GM23248 (cell line): ENCODE data around the gene RBMXL3. TPM values are rescaled to one million over a fixed set of nuclear protein-coding genes. Genes with fewer than 3 reads are reported as not detected.
"Not testable (repeated sequence)": the region's sequence is repeated elsewhere in the genome, so short reads cannot be mapped to it uniquely, and the experiment has no call there.

Source experiments
- DNase-seq: peaks from one replicate; pipeline ENCODE4 v3.0.0-alpha.2; 2015
- H2AFZ ChIP-seq: fragments of 200-600 bp; sonication (generic); 2 replicates; pipeline ENCODE4 v1.6.1; 2016; ENCODE audit warnings: antibody characterized with exemption
- H3F3A ChIP-seq: fragments of 200-600 bp; sonication (generic); 2 replicates; pipeline ENCODE4 v1.6.1; 2016; ENCODE audit warnings: mild to moderate bottlenecking, antibody characterized with exemption, mixed run types; ENCODE audit not compliant: insufficient read depth
- H3K27ac ChIP-seq: fragments of 200-600 bp; sonication (generic); 2 replicates; pipeline ENCODE4 v1.5.1; 2016; ENCODE audit warnings: mild to moderate bottlenecking
- H3K27me3 ChIP-seq: fragments of 200-600 bp; sonication (generic); replicated peaks from 2 replicates; pipeline ENCODE4 v1.6.1; 2016; ENCODE audit warnings: mild to moderate bottlenecking; ENCODE audit not compliant: insufficient read depth
- H3K36me3 ChIP-seq: fragments of 200-600 bp; sonication (generic); 2 replicates; pipeline ENCODE4 v1.6.1; 2016; ENCODE audit warnings: low read depth, mild to moderate bottlenecking
- H3K4me1 ChIP-seq: fragments of 200-600 bp; sonication (generic); 2 replicates; pipeline ENCODE4 v1.6.1; 2016; ENCODE audit warnings: mild to moderate bottlenecking; ENCODE audit not compliant: insufficient read depth
- H3K4me2 ChIP-seq: fragments of 200-600 bp; sonication (generic); one replicate; pipeline ENCODE4 v1.6.1; 2016; ENCODE audit warnings: mild to moderate bottlenecking; ENCODE audit not compliant: unreplicated experiment
- H3K4me3 ChIP-seq: fragments of 200-600 bp; sonication (generic); 2 replicates; pipeline ENCODE4 v1.5.1; 2016; ENCODE audit warnings: mild to moderate bottlenecking
- H3K79me2 ChIP-seq: fragments of 200-600 bp; sonication (generic); 2 replicates; pipeline ENCODE4 v1.6.1; 2016; ENCODE audit warnings: mild to moderate bottlenecking; ENCODE audit not compliant: insufficient read depth
- H3K9ac ChIP-seq: fragments of 200-600 bp; sonication (generic); 2 replicates; pipeline ENCODE4 v1.6.1; 2016; ENCODE audit warnings: mild to moderate bottlenecking
- H3K9me2 ChIP-seq: fragments of 200-600 bp; sonication (generic); 2 replicates; pipeline ENCODE4 v1.6.1; 2016; ENCODE audit warnings: mixed run types, mild to moderate bottlenecking, moderate library complexity; ENCODE audit not compliant: insufficient read depth
- H3K9me3 ChIP-seq: fragments of 200-600 bp; sonication (generic); one replicate; pipeline ENCODE4 v1.6.1; 2017; ENCODE audit warnings: low read depth
- H4K20me1 ChIP-seq: fragments of 200-600 bp; sonication (generic); 2 replicates; pipeline ENCODE4 v1.6.0; 2016; ENCODE audit not compliant: insufficient read depth
- EZH2 ChIP-seq: fragments of 200-600 bp; sonication (generic); IDR thresholded peaks from 2 replicates; pipeline ENCODE4 v1.6.1; 2018; ENCODE audit warnings: antibody characterized with exemption, mild to moderate bottlenecking; ENCODE audit not compliant: insufficient read depth, poor library complexity, severe bottlenecking
- EZH2phosphoT487 ChIP-seq: fragments of 200-600 bp; sonication (generic); IDR thresholded peaks from 2 replicates; pipeline ENCODE4 v1.6.1; 2018; ENCODE audit warnings: antibody characterized with exemption, moderate library complexity, mild to moderate bottlenecking, low read depth; ENCODE audit not compliant: insufficient read depth
- WGBS, 2 experiments: methylation state at CpG; one replicate each; pipeline ENCODE4 v1.1.6; 2015 to 2017; ENCODE audit warnings: low lambda C conversion rate in 2 of 2, low coverage in 1 of 2; ENCODE audit errors: missing lambda C conversion rate in 2 of 2; 5-methylcytosine and 5-hydroxymethylcytosine counted together
- in situ Hi-C: fragments of 300-500 bp; cut with MboI; formaldehyde crosslinking; loops from 2 replicates; pipeline ENCODE4 v1.15.0; 2020
- polyA plus RNA-seq: library from polyadenylated mRNA; unstranded; fragments of >200 nt; fragmentation: Nextera tagmentation; extraction: Ambion mirVana; gene quantifications from 2 replicates; pipeline ENCODE4 v1.2.1, GENCODE V29; 2016
- total RNA-seq: library from RNA; depleted of rRNA; stranded (reverse); fragments of >200 nt; shearing (Covaris generic); gene quantifications from 2 replicates; pipeline ENCODE4 v1.2.3, GENCODE V29; 2014

RBMXL3 gene
- total and polyA plus RNA-seq, 2 experiments from 2014 or later, result not detected

DNA sequence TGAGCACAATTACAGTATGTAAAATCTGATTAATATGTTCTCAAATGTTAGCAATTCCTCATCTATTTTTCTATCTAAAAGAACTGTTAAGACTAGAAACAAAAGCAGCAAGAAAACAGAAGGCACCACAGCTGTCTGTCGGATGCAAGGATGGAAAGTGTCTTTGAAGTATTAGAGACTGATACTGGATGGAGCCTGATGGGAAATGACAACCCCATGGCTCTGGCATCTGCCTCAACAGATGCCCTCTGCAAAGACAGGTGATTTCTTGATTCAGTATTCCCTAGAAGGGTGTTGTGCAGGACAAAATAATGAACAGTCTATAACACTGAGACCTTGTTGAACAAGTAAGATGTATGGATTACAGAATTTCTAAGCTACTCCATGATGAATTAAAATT lies 24.9 kb downstream of the RBMXL3 start:
- no peaks in the 10 kb centered on the region for H3K36me3 ChIP-seq
- no peaks in the 10 kb centered on the region for H3K79me2 ChIP-seq
- H3K27me3 ChIP-seq, result no peaks in the 10 kb centered on the region
- H3K4me1 ChIP-seq, result no peaks in the 10 kb centered on the region
- TF ChIP-seq EZH2phosphoT487, result no peak
- no peak for TF ChIP-seq EZH2
- no peaks in the 10 kb centered on the region for H3K9me3 ChIP-seq
- H4K20me1 ChIP-seq, result no peaks in the 10 kb centered on the region
- no peak overlapping the region for H2AFZ ChIP-seq
- H3K27ac ChIP-seq, result no peak overlapping the region
- 0 to 10% methylated on average over 1 of the region's 1 CpG for WGBS, 2 experiments
- DNase-seq, result no peak
- no peaks in the 10 kb centered on the region for H3K9me2 ChIP-seq
- in situ Hi-C loops, result no loop called here
- H3K4me2 ChIP-seq, result no peak overlapping the region
- no peak overlapping the region for H3K4me3 ChIP-seq
- H3F3A ChIP-seq, result no peaks in the 10 kb centered on the region
- H3K9ac ChIP-seq, result no peak overlapping the region

DNA sequence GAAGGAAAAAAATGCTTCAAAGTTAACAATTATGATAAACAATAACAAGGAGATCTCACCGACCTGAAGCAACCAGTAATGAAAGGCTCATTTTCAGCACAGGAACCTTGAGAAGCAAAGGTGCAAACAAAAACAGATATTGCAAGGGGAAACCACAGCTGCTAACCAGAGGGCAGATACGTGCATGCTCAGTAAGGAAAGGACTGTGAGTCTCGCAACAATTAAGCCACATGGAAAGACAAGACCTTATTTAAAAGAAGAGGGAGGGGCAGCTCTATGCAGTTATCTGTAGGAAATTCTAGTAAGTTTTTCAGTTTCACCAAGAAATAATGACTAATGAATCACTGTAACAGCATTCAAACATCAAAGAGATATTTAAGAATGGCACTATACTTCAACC lies 25.4 kb downstream of the RBMXL3 start:
- H3K4me3 ChIP-seq, result no peak overlapping the region
- TF ChIP-seq EZH2phosphoT487 (no peak), EZH2 (no peak)
- H3F3A ChIP-seq, result no peaks in the 10 kb centered on the region
- H3K9me2 ChIP-seq, result no peaks in the 10 kb centered on the region
- H2AFZ ChIP-seq, result no peak overlapping the region
- in situ Hi-C loops, result no loop called here
- H3K4me2 ChIP-seq, result no peak overlapping the region
- 39 to 50% methylated on average over 3 of the region's 3 CpGs for WGBS, 2 experiments
- no peaks in the 10 kb centered on the region for H3K79me2 ChIP-seq
- DNase-seq, result no peak
- no peaks in the 10 kb centered on the region for H3K9me3 ChIP-seq
- H4K20me1 ChIP-seq, result no peaks in the 10 kb centered on the region
- no peak overlapping the region for H3K27ac ChIP-seq
- H3K9ac ChIP-seq, result no peak overlapping the region
- H3K4me1 ChIP-seq, result no peaks in the 10 kb centered on the region
- no peaks in the 10 kb centered on the region for H3K36me3 ChIP-seq
- no peaks in the 10 kb centered on the region for H3K27me3 ChIP-seq

DNA sequence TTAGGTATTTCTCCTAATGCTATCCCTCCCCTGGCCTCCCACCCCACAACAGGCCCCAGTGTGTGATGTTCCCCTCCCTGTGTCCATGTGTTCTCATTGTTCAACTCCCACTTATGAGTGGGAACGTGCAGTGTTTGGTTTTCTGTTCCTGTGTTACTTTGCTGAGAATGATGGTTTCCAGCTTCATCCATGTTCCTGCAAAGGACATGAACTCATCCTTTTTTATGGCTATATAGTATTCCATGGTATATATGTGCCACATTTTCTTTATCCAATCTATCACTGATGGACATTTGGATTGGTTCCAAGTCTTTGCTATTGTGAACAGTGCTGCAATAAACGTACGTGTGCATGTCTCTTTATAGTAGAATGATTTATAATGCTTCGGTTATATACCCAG lies 28.1 kb downstream of the RBMXL3 start:
- DNase-seq, H3K27ac ChIP-seq, H4K20me1 ChIP-seq, H3K4me3 ChIP-seq, H3K27me3 ChIP-seq, H3K9me2 ChIP-seq, H3K36me3 ChIP-seq, H3K4me1 ChIP-seq, H3K9me3 ChIP-seq, H2AFZ ChIP-seq, H3F3A ChIP-seq, H3K9ac ChIP-seq, H3K79me2 ChIP-seq, in situ Hi-C loops, H3K4me2 ChIP-seq: not testable (repeated sequence)
- 90 to 93% methylated on average over 3 to 4 of the region's 4 CpGs for WGBS, 2 experiments

DNA sequence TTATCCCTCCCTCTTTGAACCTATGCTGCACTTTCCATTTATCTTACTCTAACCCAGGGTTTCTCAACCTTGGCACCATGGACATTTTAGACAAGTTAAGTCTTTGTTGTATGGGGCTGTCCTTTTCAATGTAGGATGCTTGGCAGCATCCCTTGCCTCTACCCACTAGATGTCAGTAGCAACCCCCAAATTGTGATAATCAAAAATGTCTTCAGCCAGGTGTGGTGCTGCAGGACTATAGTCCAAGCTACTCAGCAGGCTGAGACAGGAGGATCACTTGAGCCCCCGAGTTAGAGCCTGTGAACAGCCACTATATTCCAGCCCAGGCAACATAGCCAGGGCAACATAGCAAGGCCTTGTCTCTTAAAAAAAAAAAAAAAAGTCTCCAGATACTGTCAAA lies 37.7 kb downstream of the RBMXL3 start:
- peak; percentile 23 for DNase-seq
- 0% methylated on average over 1 of the region's 1 CpG for WGBS, 2 experiments
- Histone ChIP-seq H2AFZ (no peak overlapping the region), H3K9me2 (no peaks in the 10 kb centered on the region), H3K9me3 (no peaks in the 10 kb centered on the region), H4K20me1 (no peaks in the 10 kb centered on the region), H3F3A (no peaks in the 10 kb centered on the region), H3K36me3 (no peaks in the 10 kb centered on the region), H3K27ac (no peak overlapping the region), H3K4me3 (no peak overlapping the region), H3K27me3 (no peaks in the 10 kb centered on the region), H3K4me2 (no peak overlapping the region), H3K4me1 (no peaks in the 10 kb centered on the region), H3K79me2 (no peaks in the 10 kb centered on the region), H3K9ac (no peak overlapping the region)
- no peak for TF ChIP-seq EZH2phosphoT487
- TF ChIP-seq EZH2, result no peak
- in situ Hi-C loops, result no loop called here

DNA sequence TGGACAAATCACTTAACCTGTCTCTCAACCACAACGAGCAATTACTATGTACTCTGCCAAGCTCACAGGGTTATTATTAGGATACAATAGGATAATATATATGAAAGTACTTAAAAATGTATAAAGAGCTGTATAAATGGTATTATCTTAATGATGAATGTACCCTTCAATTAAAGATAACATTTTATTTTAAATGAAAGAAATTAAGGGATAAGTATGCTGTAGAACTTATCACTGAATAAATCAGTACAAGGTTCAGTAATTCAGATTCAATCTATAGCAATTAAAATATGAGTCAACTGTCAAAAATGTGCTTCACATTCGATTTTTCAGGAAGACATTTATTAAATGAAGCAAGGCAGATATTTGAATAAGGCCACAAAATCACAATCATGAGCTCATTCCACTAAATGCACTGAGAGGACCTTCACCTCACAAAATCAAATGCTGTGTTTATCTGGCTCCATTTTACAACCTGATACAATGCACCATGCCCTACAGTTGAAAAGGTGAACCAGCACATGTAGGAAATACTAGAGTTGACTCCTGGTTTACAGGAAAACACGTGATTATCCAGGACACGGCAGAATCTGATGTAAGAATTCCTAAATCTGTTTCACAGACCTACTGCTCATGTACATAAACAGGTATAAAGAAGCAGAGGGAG lies 40.3 kb downstream of the RBMXL3 start:
- H3K27ac ChIP-seq, result no peak overlapping the region
- H3K9me2 ChIP-seq, result no peaks in the 10 kb centered on the region
- 29 to 35% methylated on average over 4 of the region's 4 CpGs for WGBS, 2 experiments
- in situ Hi-C loops, result no loop called here
- H4K20me1 ChIP-seq, result no peaks in the 10 kb centered on the region
- H3K4me1 ChIP-seq, result no peaks in the 10 kb centered on the region
- no peaks in the 10 kb centered on the region for H3F3A ChIP-seq
- TF ChIP-seq EZH2phosphoT487 (no peak), EZH2 (no peak)
- H2AFZ ChIP-seq, result no peak overlapping the region
- no peak overlapping the region for H3K4me2 ChIP-seq
- no peak overlapping the region for H3K4me3 ChIP-seq
- no peak overlapping the region for H3K9ac ChIP-seq
- H3K27me3 ChIP-seq, result no peaks in the 10 kb centered on the region
- no peaks in the 10 kb centered on the region for H3K9me3 ChIP-seq
- DNase-seq, result no peak
- no peaks in the 10 kb centered on the region for H3K79me2 ChIP-seq
- no peaks in the 10 kb centered on the region for H3K36me3 ChIP-seq
